Activated T-cell treated with anti-CD3 and anti-CD28 coated beads for 24 hours (primary cell): Measurements from ENCODE around the gene PFKP.

ENCODE experiments used
- DNase-seq: peaks from one replicate; pipeline ENCODE4 v3.0.0-alpha.2; 2020; ENCODE audit warnings: low read depth

PFKP gene

GRCh38 chr10:3067118-3067858 is at the start of gene PFKP:
Gene PFKP, plus strand, starts transcription at chr10:3067548. Its CDS starts 48 bp downstream, at chr10:3067596.
- peak; percentile 64 for DNase-seq

- DNase-seq = no peak
Measured at GRCh38 chr10:3018247-3018646, 49.1 kb upstream of the PFKP start.

DNA sequence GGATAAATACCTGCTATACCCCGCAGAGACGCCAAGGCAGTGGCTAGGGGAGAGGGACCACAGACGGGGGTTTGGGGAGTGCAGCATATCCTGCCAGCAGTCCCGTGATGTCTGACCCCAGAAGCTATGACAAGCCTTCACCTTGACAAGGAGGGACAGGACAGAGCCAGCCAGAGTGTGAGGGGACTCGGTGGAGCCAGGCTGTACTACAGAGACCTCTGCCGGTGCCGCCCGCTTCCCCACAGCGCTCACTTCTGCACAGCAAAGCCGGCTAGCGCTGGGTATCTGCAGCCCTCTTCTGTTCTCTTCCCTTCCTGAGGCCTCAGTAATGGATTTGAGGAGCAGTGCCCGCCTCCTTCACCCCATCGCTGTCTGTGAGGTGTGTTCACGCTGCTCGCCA is 47.0 kb upstream of the PFKP start:
- no peak for DNase-seq

GRCh38 chr10:3020881-3021280 is 46.5 kb upstream of the PFKP start:
- no peak for DNase-seq

- DNase-seq = no peak
Measured at GRCh38 chr10:3022027-3022426, 45.3 kb upstream of the PFKP start.

GRCh38 chr10:3023892-3024291 is 43.5 kb upstream of the PFKP start:
- DNase-seq = no peak

- no peak for DNase-seq
Measured at GRCh38 chr10:3025026-3025683, 42.2 kb upstream of the PFKP start.

DNA sequence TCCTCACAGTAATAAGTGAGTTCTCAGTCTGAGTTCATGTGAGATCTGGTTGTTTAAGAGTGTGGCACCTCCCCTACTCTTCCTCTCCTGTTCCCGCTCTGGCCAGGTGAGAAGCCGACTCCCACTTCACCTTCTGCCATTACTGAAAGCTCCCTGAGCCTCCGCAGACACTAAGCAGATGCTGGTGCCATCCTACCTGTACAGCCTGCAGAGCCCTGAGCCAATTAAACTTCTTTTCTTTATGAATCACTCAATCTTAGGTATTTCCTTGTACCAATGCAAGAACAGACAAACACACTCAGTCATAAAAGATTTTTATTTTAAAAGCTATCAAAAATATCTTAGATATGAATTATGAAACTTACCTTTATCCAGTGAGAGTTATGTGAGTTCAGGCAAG is 39.5 kb upstream of the PFKP start:
- no peak for DNase-seq

DNA sequence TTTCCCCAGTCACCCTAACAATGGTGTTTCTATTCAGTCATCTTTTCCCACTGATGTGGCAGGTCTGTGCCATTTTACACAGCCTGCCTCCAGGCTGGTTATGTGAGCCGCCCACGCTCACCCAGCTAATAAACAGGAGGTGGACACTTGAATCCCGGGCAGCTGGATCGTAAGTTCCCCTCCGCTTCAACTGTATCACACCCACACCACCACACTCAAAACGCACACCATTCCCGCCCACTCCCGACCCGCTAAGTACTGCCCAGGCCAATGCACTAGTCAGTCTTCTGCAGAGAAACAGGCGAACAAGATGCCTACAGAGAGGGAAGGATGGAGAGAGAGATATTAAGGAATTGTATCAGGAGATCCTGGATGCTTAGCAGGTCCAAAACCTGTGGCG is 38.9 kb upstream of the PFKP start:
- no peak for DNase-seq

DNA sequence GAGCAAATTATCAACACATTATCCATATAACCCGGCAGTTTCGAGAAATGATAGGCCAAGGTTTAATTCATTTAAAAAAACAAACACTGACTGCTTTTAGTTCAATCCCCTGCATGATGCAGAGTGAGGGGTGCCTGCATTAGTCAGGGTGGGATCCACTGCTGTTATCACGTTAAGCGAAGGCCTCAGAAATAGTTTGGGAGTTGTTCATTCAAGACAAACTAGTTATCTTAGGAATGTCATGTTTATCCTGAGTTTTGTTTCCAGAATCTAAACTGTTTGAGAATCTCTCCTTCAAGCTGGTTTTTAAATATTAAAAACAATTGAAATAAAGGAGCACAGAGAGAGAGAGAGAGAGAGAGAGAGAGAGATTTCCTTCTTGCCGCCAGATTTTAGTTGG is 36.6 kb upstream of the PFKP start:
- DNase-seq = no peak

DNA sequence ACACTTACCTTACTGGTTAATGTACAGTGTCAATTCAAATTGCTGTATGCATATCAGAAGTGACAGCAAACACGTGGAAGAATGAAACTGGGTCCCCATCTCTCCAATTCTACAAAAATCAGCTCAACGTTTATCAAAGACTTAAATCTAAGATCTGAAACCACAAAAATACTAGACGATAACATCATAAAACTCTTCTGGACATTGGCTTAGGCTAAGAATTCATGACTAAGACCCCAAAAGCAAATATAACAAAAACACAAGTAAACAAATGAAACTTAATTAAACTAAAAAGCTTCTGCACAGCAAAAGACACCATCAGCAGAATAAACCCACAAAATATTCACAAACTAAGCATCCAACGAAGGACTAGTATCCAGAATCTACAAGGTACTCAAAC is 35.9 kb upstream of the PFKP start:
- DNase-seq = no peak

GRCh38 chr10:3033925-3034324 is 33.4 kb upstream of the PFKP start:
- no peak for DNase-seq

DNA sequence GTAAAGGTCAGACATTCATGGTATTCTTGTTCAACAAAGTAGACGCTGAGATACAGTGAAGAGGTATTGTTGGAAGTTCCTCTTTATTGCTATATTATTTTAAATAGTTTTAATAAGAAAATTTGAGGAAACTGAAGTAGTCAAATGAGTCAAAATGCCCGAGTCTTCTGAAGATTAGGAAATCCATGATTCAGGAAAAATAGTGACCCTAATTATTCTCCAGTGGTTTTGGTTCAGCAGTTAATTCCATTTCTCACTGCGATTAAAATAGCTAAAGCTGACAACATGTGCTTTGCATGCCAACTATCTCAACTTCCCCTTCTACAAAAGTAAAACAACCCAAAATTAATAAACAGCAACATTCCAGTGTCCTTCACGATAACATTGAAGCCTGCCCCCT is 32.7 kb upstream of the PFKP start:
- no peak for DNase-seq

DNA sequence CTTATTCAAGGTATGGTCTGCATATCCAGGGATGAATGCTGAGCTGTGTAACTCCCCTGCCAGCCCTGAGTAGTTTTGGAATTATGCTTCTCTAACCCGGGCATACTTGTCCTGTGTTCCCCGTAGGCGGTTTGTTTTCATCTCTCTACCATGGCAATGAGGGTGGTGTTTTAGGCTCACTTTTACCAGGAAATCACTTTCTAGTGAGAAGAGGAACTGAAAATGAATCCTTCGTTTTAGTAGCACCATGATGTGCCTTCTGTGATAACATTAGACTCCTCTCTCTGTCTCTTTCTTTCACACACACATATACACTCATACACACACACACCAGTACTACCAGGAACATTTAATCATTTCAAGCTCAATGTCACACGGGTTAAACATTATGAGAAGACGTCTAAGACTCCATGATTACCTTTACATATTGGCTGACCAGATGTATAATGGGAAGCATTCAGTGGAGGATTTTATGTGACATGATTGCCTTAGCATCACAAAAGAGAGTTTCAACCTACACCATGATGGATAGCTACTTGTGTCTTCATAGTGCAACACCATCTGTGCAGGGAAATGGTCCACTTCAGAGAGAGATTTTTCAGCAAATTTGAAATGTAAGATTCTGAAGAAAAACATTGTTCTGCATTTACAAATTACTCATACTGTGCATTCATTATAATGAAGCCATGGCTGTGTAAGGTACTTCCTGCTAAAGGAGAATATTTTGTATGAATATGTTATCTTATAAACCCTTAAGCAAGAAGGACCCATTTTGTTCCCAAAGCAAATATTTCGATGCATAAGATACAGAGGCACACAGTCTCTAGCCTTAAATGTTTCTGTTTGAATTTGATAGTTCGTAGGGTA is 31.0 kb upstream of the PFKP start:
- DNase-seq = no peak

DNA sequence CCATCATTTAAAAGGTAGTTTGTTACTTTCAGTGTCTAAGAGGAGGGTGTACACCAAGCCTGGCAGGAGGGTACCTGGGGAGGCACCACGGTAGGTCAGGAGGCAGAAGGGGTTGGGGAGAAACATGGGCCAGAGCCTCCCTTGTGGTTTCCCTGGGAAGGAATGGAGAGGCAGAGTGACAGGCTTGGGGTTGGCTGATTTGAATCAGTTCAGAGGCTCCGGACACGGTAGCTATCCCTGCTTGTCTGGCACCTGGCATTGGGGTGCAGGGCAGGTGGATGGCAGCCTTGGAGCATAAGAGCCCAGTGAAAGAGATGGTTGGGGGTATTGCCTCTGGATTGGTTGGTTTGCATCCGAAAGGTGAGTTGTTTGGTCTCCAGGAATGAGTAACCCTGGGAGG is 30.2 kb upstream of the PFKP start:
- no peak for DNase-seq

DNA sequence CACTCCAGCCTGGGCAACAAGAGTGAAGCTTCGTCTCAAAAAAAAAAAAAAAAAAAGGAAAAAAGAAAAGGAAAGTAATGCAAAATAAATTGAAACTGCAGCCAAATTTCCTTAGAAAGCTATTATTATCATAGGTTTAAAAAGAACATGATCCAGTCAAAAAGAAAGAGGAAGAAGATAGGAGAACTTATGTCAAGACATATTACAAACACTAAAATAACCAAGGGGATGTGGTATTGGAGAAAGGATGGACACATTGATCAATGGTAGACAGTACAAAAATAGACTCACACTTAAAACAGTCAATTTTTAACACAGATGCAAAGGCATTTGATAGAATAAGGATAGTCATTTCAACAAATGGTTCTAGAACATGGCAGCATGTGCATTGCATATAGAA is 27.3 kb upstream of the PFKP start:
- no peak for DNase-seq

GRCh38 chr10:3042589-3042988 is 24.8 kb upstream of the PFKP start:
- no peak for DNase-seq

- peak; percentile 36 for DNase-seq
Measured at GRCh38 chr10:3043512-3044368, 23.6 kb upstream of the PFKP start.

DNA sequence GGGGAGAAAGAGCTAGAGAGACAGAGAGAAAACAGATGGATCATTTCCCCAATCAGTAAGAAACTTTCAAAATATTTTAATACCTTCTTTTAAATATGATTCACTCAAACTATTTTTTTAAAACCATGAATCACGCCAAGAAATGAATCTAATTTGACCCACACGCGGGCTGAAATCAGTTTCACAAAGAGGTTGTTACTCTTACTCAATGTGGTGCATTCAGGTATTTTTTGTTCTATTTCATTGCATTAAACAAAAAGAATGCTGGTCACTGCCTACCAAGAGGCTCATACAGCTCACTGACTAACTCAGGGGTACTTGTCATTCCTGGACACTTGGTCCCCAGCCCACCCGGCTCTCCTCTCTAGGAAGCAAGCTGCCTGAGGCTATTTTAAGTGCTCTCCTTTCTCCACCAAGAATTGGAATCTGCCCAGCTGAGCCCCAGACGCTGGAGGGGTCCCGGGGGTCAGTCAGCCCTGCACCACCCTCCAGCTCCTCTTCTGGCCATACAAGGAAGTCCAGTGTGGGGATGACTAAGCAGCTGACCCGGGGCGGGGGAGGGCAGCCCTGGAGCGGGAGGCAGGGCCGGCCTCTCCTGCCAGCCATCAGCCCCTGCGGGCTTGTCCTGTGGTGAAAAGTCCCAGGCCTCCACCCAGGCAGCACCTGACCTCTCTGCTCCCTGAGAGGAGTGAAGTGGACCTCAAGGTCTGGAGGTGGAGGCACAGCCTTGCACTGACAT is 21.7 kb upstream of the PFKP start:
- DNase-seq = no peak

GRCh38 chr10:3046210-3046779 is 21.1 kb upstream of the PFKP start:
- no peak for DNase-seq

- DNase-seq = no peak
Measured at GRCh38 chr10:3046981-3047547, 20.3 kb upstream of the PFKP start.
